H1 (cell line): Measurements from ENCODE around the gene ENPP6.

Experiments used
- CHD2 ChIP-seq: IDR thresholded peaks from 2 replicates; pipeline ENCODE4 v1.6.1; 2012; ENCODE audit warnings: low read length, improper control_type of control experiment
- EP300 ChIP-seq, 2 experiments: IDR thresholded peaks; 1 replicate in 1 of 2; 2 replicates in 1 of 2; pipeline ENCODE4 v1.6.1; 2011 to 2012; ENCODE audit warnings: low read depth in 2 of 2, low read length in 2 of 2, mild to moderate bottlenecking in 2 of 2, borderline replicate concordance in 1 of 2, inconsistent platforms in 1 of 2, moderate library complexity in 1 of 2
- GABPA ChIP-seq: IDR thresholded peaks from 2 replicates; pipeline ENCODE4 v1.6.1; 2011; ENCODE audit warnings: mild to moderate bottlenecking, low read length, moderate library complexity, borderline replicate concordance; ENCODE audit not compliant: insufficient read depth
- POLR2A ChIP-seq, 2 experiments: IDR thresholded peaks; 1 replicate in 1 of 2; 2 replicates in 1 of 2; pipeline ENCODE4 v1.6.1; 2011; ENCODE audit warnings: low read depth in 2 of 2, low read length in 2 of 2, mild to moderate bottlenecking in 2 of 2; ENCODE audit errors: control extremely low read depth in 1 of 2
- POLR2AphosphoS5 ChIP-seq: IDR thresholded peaks from 2 replicates; pipeline ENCODE4 v1.6.1; 2011; ENCODE audit warnings: low read depth, low read length
- RAD21 ChIP-seq, 2 experiments: IDR thresholded peaks in 1 of 2; conservative IDR thresholded peaks in 1 of 2; 2 replicates each; pipeline ENCODE4 v1.6.1; 2011; ENCODE audit warnings: low read depth in 2 of 2, low read length in 2 of 2, improper control_type of control experiment in 1 of 2, inconsistent platforms in 1 of 2, mild to moderate bottlenecking in 1 of 2, moderate library complexity in 1 of 2
- SIN3A ChIP-seq, 2 experiments: IDR thresholded peaks in 1 of 2; conservative IDR thresholded peaks in 1 of 2; 2 replicates each; pipeline ENCODE4 v1.6.1; 2011 to 2012; ENCODE audit warnings: low read length in 2 of 2, improper control_type of control experiment in 1 of 2, low read depth in 1 of 2, mild to moderate bottlenecking in 1 of 2
- SP2 ChIP-seq: IDR thresholded peaks from 2 replicates; pipeline ENCODE4 v1.6.1; 2012; ENCODE audit warnings: mild to moderate bottlenecking, low read length, inconsistent platforms
- TF ChIP-seq, protein P1 (sequence below): IDR thresholded peaks from 2 replicates; pipeline ENCODE4 v1.6.1; 2012; ENCODE audit warnings: inconsistent platforms
- TF ChIP-seq, protein P2 (sequence below), 3 experiments: IDR thresholded peaks; 1 replicate in 2 of 3; 2 replicates in 1 of 3; pipeline versions ENCODE4 v1.5.1 to v1.6.1; 2011; ENCODE audit warnings: low read length in 3 of 3, mild to moderate bottlenecking in 3 of 3, inconsistent platforms in 2 of 3, low read depth in 1 of 3, moderate library complexity in 1 of 3; ENCODE audit not compliant: insufficient read depth in 1 of 3; ENCODE audit errors: control extremely low read depth in 1 of 3

DNA sequence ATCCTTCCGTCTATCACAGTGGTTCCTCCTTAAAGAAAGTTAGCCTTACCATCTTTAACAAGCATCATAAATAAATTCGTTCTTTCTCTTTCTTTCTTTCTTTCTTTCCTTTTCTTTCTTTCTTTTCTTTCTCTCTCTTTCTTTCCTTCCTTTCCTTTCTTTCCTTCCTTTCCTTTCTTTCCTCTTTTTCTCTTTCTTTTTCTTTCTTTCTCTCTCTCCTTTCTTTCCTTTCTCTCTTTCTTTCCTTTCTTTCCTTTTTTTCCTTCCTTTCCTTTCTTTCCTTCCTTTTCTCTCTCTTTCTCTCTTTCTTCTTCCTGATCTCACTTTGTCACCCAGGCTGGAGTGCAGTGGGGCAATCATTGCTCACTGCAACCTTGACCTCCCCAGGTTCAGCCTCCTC, 60.4 kb downstream of the ENPP6 start:
- TF ChIP-seq, protein P1, sequence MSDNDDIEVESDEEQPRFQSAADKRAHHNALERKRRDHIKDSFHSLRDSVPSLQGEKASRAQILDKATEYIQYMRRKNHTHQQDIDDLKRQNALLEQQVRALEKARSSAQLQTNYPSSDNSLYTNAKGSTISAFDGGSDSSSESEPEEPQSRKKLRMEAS: no peak
- TF ChIP-seq, protein P2, sequence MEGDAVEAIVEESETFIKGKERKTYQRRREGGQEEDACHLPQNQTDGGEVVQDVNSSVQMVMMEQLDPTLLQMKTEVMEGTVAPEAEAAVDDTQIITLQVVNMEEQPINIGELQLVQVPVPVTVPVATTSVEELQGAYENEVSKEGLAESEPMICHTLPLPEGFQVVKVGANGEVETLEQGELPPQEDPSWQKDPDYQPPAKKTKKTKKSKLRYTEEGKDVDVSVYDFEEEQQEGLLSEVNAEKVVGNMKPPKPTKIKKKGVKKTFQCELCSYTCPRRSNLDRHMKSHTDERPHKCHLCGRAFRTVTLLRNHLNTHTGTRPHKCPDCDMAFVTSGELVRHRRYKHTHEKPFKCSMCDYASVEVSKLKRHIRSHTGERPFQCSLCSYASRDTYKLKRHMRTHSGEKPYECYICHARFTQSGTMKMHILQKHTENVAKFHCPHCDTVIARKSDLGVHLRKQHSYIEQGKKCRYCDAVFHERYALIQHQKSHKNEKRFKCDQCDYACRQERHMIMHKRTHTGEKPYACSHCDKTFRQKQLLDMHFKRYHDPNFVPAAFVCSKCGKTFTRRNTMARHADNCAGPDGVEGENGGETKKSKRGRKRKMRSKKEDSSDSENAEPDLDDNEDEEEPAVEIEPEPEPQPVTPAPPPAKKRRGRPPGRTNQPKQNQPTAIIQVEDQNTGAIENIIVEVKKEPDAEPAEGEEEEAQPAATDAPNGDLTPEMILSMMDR (IDR thresholded peaks at IDR 0.05; ENCODE audit: control extremely low read depth in 1 of 3, insufficient read depth in 1 of 3, low read depth in 1 of 3, low read length in 3 of 3): no peak
- TF ChIP-seq POLR2A (IDR thresholded peaks at IDR 0.05; ENCODE audit: control extremely low read depth in 1 of 2, low read depth in 2 of 2, low read length in 2 of 2) (no peak), GABPA (no peak), POLR2AphosphoS5 (no peak), RAD21 (IDR thresholded peaks at IDR 0.05 in 1 of 2, conservative IDR thresholded peaks at IDR 0.05 in 1 of 2; ENCODE audit: low read depth in 2 of 2, low read length in 2 of 2) (no peak), SP2 (no peak), SIN3A (conservative IDR thresholded peaks at IDR 0.05 in 1 of 2, IDR thresholded peaks at IDR 0.05 in 1 of 2; ENCODE audit: low read depth in 1 of 2, low read length in 2 of 2) (no peak), EP300 (IDR thresholded peaks at IDR 0.05; ENCODE audit: borderline replicate concordance in 1 of 2, low read depth in 2 of 2, low read length in 2 of 2) (no peak), CHD2 (no peak)
